Ramos (cell line): ENCODE measurements around the gene ADD3.

Experiments
- in situ Hi-C: fragments of 300-500 bp; cut with MboI; formaldehyde crosslinking; loops from one replicate; pipeline ENCODE4 v1.14.3; 2022; ENCODE audit warnings: low sequenced_read_pairs; ENCODE audit not compliant: unreplicated experiment

The ADD3 gene

DNA sequence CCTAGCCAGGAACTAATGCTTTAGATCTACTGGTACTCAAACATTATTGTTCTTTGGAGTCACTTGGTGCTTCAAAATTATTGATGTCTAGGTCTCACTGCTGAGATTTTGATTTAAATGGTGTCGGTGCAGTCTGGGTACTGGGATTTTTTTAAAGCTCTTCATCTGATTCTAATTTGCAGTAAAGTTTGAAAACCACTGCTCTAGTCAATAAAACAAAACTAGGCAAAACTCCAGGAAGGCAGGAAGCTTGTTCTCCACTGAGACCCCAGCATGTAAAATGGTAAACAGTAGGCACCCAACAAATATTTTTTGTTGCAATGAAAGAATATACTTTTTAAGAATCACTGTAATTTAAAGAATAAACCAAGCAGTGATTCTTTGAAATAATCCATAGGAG is 49.7 kb downstream of the ADD3 start:
- in situ Hi-C loops: no loop called here

DNA sequence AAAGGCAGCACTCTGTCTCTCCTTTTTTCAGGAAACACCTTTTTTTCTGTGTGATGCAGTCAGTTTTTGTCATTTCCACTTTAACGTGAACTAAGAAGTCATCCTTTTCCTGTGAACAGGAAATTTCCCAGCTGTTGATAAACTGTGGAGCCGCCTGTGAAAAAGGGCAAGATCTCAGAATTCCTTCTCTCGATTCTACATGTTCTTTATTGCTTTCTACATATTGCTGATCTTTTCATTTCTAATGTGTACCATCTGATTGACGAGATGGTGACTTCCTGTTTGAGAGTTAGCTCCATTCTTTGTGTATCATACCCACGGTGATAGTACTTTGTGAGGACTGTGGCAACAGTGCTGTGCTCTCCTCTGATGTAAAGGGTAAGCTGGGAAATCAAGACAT is 50.4 kb downstream of the ADD3 start:
- in situ Hi-C loops: no loop called here

- in situ Hi-C loops: no loop called here
These were observed 52.1 kb downstream of the ADD3 start for GRCh38 chr10:110059925-110060324.

DNA sequence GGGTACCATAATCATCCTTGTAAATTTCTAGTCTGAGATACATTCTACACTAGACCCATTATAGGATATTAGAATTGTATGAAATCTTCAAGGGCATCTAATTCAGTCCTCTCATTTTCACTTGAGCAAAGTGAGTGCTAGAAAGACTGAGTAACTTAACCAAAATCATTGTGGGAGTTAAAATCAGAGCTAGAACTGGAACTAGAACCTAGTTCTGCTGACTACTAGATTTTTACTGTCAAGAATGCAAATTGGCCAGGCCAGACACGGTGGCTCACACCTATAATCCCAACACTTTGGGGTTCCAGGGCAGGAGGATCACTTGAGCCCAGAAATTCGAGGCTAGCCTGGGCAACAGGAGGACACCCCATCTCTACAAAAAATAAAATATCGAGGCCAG is 53.9 kb downstream of the ADD3 start:
- in situ Hi-C loops: no loop called here

DNA sequence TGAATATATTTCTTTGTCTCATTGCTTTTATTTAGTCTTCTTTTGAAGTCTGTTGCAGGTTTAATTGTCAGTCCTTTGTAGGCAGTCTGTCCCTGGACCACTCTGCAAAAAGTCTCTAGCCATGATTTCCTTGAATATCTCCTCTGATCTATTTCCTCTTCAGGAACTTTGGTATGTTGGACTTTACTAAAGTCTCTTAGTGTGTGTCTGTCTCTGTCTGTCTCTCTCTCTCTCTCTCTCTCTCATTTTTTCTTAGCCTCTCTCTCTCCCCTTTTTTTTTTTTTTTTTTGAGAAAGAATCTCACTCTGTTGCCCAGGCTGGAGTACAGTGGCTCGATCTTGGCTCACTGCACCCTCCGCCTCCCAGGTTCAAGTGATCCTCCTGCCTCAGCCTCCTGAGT is 57.5 kb downstream of the ADD3 start:
- in situ Hi-C loops: no loop called here

GRCh38 chr10:110067960-110068770 is 60.4 kb downstream of the ADD3 start:
- in situ Hi-C loops: no loop called here

DNA sequence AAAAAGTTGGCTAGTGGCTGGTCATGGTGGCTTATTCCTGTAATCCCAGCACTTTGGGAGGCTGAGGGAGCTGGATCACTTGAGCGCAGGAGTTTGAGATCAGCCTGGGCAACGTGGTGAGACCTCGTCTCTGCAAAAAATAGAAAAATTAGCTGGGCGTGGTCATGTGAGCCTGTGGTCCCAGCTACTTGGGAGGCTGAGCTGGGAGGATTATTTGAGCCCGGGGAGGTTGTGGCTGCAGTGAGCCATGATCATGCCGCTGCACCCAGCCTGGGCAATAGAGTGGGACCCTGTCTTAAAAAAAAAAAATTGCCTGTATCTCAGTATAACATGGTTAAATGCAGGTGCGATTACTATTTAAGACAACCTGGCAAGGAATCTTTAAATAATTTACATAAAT is 61.0 kb downstream of the ADD3 start:
- in situ Hi-C loops: no loop called here

DNA sequence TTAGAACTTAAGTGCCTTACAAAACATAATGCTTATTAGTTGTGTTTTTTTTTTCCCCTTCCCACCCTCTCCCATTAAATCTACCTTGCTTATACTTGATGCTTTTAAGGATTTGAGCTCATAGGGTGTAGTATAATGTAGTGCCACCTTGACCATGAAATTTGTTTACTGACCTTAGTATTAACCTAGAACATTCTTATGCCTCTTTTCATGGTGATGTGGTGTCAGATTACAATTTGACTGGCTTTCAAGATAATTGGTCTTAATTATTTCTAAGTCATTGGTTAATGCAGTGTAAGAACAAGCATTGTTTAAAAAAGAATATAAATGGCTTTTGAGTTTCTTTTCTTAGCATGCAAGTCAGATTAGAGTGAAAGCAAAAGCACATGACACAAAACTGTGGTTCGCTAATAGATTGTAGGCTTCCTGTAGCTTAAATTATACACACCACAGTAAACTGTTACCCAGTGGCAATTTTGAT is 61.8 kb downstream of the ADD3 start:
- in situ Hi-C loops: no loop called here

- in situ Hi-C loops: no loop called here
These were observed 66.1 kb downstream of the ADD3 start for GRCh38 chr10:110073896-110074295.

GRCh38 chr10:110074298-110074697 is 66.5 kb downstream of the ADD3 start:
- in situ Hi-C loops: no loop called here

DNA sequence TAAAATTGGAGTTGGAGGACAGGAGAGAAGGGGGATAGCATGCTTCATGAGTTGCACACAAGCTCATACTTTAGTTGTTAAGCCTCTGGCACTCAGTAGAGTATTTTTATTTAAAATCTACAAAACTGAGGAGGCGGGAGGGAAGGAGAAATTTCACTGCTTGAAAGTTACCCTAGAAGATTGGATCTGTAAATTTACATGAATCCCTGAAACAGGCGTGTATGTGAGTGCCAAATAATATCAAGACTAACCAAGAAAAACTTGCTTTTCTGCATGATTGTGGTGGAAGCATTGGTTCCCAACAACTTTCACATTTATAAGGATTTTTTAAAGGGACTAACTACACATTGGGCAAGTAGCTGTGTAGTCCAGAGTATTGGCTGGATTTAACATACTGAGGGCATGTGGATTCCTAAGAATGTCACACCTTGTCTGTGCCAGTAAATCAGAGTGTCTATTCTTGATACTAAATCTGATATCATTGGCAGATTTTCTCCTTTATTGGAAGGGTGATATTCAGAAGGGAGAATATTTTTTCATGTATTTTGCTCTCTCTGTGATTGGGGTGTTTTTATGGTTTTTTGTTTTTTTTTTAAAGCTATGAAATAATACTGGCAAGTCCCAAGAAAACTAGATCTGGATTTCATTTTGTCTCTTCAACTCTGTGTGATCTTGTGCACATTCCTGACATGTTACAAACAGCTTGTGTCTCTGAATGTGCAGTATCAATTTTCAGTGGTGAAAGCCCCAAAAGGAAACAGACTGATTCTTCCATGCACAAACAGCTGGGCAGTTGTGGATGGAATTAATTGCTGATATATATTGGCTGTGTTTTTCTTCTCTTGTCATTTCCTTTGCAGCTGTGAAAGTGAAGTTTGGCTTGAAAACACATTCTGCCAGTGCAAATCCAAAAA is 67.2 kb downstream of the ADD3 start:
- in situ Hi-C loops: no loop called here

GRCh38 chr10:110075686-110076085 is 67.9 kb downstream of the ADD3 start:
- in situ Hi-C loops: no loop called here

- in situ Hi-C loops: no loop called here
These were observed 69.0 kb downstream of the ADD3 start for GRCh38 chr10:110076559-110077318.

- in situ Hi-C loops: no loop called here
These were observed 69.8 kb downstream of the ADD3 start for GRCh38 chr10:110077436-110078130.

DNA sequence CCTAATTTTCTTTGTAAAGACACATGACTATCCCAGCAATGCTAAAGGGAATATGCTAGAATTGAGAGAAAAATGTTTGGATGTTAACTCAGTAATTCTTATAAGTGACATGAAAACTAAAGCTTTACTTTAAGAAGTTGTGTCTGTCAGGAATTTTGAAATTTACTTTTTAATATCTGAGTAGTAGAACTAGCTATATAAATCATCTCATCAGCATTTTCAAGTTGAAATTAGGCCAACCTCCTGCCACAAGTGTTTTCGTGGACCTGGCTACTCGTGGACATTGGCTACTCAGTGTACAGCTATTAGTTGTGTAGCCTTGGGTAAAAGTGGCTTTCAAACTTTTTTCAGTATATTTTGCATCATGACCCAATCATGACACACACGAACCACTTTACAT is 70.5 kb downstream of the ADD3 start:
- in situ Hi-C loops: no loop called here

DNA sequence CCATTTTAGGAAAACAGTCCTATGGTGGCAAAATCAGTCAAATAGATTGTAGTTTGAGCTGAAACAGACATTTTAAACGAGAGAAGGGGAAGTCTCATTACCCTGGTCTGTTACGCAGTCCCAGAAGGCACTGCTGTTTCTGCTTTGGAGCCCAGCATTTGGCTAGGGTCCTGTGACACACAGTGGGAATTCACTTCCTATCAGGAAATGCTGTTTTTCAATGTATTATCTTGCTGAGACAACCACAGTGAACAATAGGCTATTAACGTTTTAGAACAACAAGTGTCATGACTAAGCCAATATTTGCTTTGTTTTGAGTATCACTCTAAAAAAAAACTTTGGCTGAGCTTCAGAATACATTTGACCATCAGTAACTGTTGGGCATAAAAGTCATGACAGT is 74.1 kb downstream of the ADD3 start:
- in situ Hi-C loops: no loop called here

DNA sequence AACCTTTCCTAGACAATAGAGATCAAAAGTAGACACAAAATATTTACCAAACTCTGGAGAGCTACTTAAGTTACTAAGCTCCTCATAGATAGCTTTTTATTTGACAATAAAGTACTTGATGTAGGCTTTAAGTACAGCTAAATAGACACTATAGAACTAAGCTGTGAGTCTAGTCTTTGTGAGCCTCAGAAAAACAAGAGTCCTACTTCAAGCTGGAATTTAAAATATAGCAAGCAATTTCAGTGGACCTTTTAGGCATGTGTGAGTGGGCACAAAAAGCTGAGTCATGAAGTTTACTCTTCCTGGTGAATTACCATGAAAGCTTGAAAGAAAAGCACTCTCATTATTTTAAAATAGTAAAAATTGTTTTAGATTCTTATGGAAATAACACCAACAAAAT is 76.1 kb downstream of the ADD3 start:
- in situ Hi-C loops: no loop called here

GRCh38 chr10:110087682-110088081 is 79.9 kb downstream of the ADD3 start:
- in situ Hi-C loops: no loop called here

DNA sequence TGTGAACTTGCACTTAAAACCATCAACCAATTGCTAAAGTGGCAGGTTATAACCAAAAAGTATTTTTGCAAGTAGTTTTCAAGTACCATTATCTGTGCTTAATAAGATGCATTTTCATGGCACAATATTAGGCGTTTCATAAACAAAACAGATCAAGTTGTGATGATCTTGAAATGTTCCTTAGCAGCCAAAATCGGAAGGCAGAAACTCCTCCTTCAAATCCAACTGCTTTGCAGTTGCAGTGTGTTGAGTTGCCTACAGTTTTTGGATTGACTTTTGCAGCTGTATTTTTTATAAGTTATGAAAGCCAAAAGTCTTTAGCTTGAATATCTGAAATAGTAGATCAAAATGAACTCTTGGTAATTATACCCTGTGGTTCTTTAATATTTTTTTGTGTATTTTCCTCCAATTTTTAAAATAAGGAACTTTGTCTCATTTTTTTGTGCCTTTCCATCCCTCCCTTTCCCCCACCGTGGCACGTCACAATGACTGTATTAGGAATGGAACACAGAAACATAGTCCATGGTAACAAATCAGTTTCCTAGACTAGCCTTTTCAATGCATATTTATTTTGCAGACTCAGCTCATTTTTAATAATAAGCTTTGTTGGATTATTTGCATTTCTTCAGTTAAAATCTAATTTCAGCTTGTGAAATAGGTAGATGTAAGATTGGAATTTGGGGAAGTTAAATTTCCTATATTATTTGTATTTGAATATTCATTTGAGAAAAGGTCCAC is 80.8 kb downstream of the ADD3 start:
- in situ Hi-C loops: no loop called here
